GM13977 (cell line): ENCODE measurements around the gene NAA40.
A peak's percentile ranks its signal among the peaks of the same experiment; 100 is the strongest.

Experiments used
- DNase-seq: peaks from one replicate; pipeline ENCODE4 v3.0.0; 2012; ENCODE audit warnings: low spot score
- CTCF ChIP-seq: IDR thresholded peaks from 2 replicates; pipeline ENCODE4 v1.5.1; 2012; ENCODE audit warnings: mild to moderate bottlenecking, control low read depth; ENCODE audit not compliant: insufficient read depth; ENCODE audit errors: extremely low read depth, missing control alignments
- in situ Hi-C: fragments of 300-500 bp; cut with MboI; formaldehyde crosslinking; loops from one replicate; pipeline ENCODE4 v1.12.0; 2022; ENCODE audit warnings: low sequenced_read_pairs, low pct_unique_long_range_greater_than_20kb, mixed read lengths, inconsistent platforms; ENCODE audit not compliant: unreplicated experiment

NAA40 gene

GRCh38 chr11:63906585-63906984 lies 32.2 kb upstream of the NAA40 start:
- DNase-seq: peak; percentile 74
- in situ Hi-C loops: no loop called here
- TF ChIP-seq CTCF: peak; percentile 32

GRCh38 chr11:63907063-63907462 lies 31.7 kb upstream of the NAA40 start:
- in situ Hi-C loops: no loop called here
- no peak for TF ChIP-seq CTCF
- DNase-seq: no peak

- TF ChIP-seq CTCF: no peak
- DNase-seq: no peak
- in situ Hi-C loops: no loop called here
These were observed 30.8 kb upstream of the NAA40 start for GRCh38 chr11:63907808-63908530.

- no peak for TF ChIP-seq CTCF
- in situ Hi-C loops: no loop called here
- DNase-seq: no peak
These were observed 30.0 kb upstream of the NAA40 start for GRCh38 chr11:63908631-63909401.

GRCh38 chr11:63909591-63910506 lies 29.0 kb upstream of the NAA40 start:
- TF ChIP-seq CTCF: no peak
- no peak for DNase-seq
- in situ Hi-C loops: no loop called here

GRCh38 chr11:63910675-63911074 lies 28.1 kb upstream of the NAA40 start:
- no peak for DNase-seq
- in situ Hi-C loops: no loop called here
- no peak for TF ChIP-seq CTCF
